Activated CD4-positive, alpha-beta memory T cell treated with anti-CD3 and anti-CD28 coated beads for 36 hours (primary cell): ENCODE measurements around the gene SLC8A1. TPM values are rescaled to one million over a fixed set of nuclear protein-coding genes. Genes with fewer than 3 reads are reported as not detected.

Source experiments
- CTCF ChIA-PET: fragments of 350-600 bp; sonication (Branson Sonifier 250); formaldehyde crosslinking; loops from one replicate; lab custom pipeline; 2021; ENCODE audit warnings: antibody characterized with exemption, inconsistent platforms; lab: Charles Lee
- POLR2A ChIA-PET: fragments of 350-600 bp; sonication (Branson Sonifier 250); formaldehyde crosslinking; loops from one replicate; lab custom pipeline; 2021; ENCODE audit warnings: antibody characterized with exemption; lab: Charles Lee
- DNase-seq: peaks from one replicate; pipeline ENCODE4 v3.0.0-alpha.2; 2020
- H3K27ac Mint-ChIP-seq: one replicate; pipeline ENCODE4 v1.8.0; 2021; ENCODE audit warnings: mixed read lengths
- H3K27me3 Mint-ChIP-seq: one replicate; pipeline ENCODE4 v1.8.0; 2021; ENCODE audit warnings: mixed read lengths
- H3K36me3 Mint-ChIP-seq: one replicate; pipeline ENCODE4 v1.8.0; 2021; ENCODE audit warnings: mixed read lengths
- H3K4me1 Mint-ChIP-seq: one replicate; pipeline ENCODE4 v1.8.0; 2021; ENCODE audit warnings: low read depth, mixed read lengths
- H3K4me3 Mint-ChIP-seq: one replicate; pipeline ENCODE4 v1.8.0; 2021; ENCODE audit warnings: mild to moderate bottlenecking, mixed read lengths
- H3K9me3 Mint-ChIP-seq: one replicate; pipeline ENCODE4 v1.8.0; 2021; ENCODE audit warnings: mixed read lengths
- intact Hi-C: fragments of 100-400 bp; cut with micrococcal nuclease; formaldehyde crosslinking; loops from one replicate; pipeline ENCODE4 v1.15.1; 2023
- total RNA-seq, 2 experiments: library from RNA; stranded (reverse); gene quantifications; one replicate each; pipeline ENCODE4 v1.2.3, GENCODE V29; 2021

SLC8A1 gene
- total RNA-seq, 2 experiments from 2014 or later: 0.12 to 0.19 TPM

DNA sequence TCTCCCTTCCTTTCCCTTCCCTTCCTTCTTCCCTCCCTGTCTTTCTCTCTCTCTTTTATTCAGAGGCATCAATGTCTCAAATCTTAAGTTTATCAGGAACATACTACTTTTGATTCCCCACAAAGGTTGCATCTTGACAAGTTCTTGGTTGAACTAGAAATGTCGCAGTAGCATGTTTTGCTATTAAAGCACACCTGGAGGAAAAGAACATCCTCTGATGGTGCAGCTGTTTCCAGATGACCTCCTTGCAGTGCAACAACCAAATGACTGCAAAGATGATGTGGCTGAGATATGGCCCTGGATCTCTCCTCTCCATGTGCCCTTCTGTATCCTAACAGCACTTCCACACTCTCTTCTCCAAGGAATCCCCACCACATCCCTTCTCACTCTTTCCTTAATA is 127.2 kb downstream of the SLC8A1 start:
- Mint-ChIP-seq H3K27me3 (no peaks in the 10 kb centered on the region), H3K27ac (no peak overlapping the region), H3K4me1 (no peaks in the 10 kb centered on the region), H3K9me3 (no peaks in the 10 kb centered on the region), H3K36me3 (no peaks in the 10 kb centered on the region), H3K4me3 (no peak overlapping the region)
- ChIA-PET POLR2A (no interaction called here), CTCF (no interaction called here)
- intact Hi-C loops: no loop called here
- DNase-seq: no peak

DNA sequence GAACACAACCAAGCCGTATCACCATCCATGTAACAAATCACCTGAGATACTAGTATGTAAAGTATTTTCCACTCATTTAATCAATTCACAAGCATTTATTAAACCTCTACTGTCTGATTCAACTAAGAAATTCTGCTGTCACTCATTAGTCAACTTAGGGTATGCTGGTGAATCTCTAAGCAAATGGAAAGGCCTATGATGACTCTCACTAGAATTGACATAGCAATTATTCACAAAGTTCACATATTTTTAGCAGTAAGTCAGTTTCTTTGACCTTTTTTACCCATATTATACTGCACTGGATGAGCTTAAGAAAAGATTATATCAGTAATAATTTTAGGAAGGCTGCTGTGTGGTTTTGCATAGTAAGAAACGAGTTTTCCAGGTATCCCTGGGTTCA is 130.1 kb downstream of the SLC8A1 start:
- H3K27ac Mint-ChIP-seq: no peak overlapping the region
- H3K27me3 Mint-ChIP-seq: no peaks in the 10 kb centered on the region
- POLR2A ChIA-PET: no interaction called here
- H3K4me1 Mint-ChIP-seq: no peaks in the 10 kb centered on the region
- CTCF ChIA-PET: no interaction called here
- H3K9me3 Mint-ChIP-seq: no peaks in the 10 kb centered on the region
- H3K36me3 Mint-ChIP-seq: no peaks in the 10 kb centered on the region
- intact Hi-C loops: no loop called here
- no peak overlapping the region for H3K4me3 Mint-ChIP-seq
- no peak for DNase-seq

DNA sequence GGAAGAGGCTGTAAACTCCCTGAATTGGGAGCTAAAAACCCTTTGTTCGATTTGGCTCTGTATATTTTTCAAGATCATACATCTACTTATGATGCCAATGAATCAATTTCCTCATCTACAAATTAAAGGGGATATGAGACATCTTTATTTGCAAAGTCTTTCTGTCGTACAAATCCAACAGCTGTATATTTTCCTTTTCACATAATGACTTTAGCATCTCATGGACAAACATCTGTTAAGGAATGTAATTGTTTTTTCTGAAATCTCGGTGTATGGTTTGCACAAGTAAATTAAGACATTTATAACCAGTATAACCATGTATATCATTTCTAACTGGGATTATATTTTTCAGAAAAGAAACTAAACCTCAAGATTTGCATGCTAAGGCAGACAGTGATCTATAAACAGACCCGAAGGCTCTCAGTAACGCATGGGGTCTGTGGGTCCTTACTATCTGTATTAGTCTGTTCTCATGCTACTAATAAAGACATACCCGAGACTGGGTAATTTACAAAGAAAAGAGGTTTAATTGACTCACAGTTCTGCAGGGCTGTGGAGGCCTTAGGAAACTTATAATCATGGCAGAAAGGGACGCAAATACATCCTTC is 130.8 kb downstream of the SLC8A1 start:
- no peak overlapping the region for H3K27ac Mint-ChIP-seq
- ChIA-PET CTCF (no interaction called here), POLR2A (no interaction called here)
- no peak for DNase-seq
- no peaks in the 10 kb centered on the region for H3K9me3 Mint-ChIP-seq
- intact Hi-C loops: no loop called here
- no peak overlapping the region for H3K4me3 Mint-ChIP-seq
- H3K27me3 Mint-ChIP-seq: no peaks in the 10 kb centered on the region
- H3K4me1 Mint-ChIP-seq: no peaks in the 10 kb centered on the region
- no peaks in the 10 kb centered on the region for H3K36me3 Mint-ChIP-seq

DNA sequence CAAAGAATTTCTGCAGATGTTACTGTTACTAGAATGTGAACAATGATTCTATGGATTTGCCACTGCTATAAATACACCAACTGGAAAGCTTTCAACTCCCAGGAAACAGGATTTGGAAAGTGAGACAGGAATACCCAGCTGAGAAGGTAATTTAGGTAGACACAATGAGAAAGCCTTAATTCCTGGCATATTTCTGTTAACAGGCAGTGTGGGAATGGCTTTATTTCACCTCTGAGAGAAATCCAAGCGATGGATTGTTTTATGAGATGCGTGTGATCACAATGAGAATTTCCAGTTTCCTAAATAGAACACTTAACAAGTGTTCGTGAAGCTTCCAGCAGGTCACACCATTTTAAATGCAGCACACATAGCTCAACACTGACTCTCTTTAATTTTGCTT is 133.0 kb downstream of the SLC8A1 start:
- H3K4me1 Mint-ChIP-seq: no peaks in the 10 kb centered on the region
- no peak overlapping the region for H3K4me3 Mint-ChIP-seq
- no peaks in the 10 kb centered on the region for H3K27me3 Mint-ChIP-seq
- H3K27ac Mint-ChIP-seq: no peak overlapping the region
- H3K36me3 Mint-ChIP-seq: no peaks in the 10 kb centered on the region
- ChIA-PET POLR2A (no interaction called here), CTCF (no interaction called here)
- no peak for DNase-seq
- peaks cover 3% of the 10 kb centered on the region for H3K9me3 Mint-ChIP-seq
- intact Hi-C loops: no loop called here

DNA sequence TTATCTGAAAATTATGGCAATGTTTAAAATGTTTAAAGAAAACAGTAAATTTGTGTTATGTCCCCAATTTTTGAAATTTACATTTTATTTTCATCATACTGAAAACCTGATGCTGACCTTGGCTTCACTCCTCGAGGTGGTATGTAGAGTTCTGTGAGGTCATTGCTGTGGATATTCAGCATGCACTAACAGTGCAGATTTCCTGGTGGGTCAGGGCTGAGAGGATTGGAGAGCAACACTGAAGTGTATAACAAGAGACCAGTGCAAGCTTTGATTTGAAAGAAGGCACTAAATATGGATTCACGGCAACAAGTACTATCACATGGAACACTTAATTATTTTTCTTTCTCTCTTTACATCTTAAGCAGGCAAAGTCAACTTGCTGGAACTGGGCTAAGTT is 134.1 kb downstream of the SLC8A1 start:
- DNase-seq: no peak
- no peak overlapping the region for H3K27ac Mint-ChIP-seq
- H3K36me3 Mint-ChIP-seq: no peaks in the 10 kb centered on the region
- CTCF ChIA-PET: no interaction called here
- no peak overlapping the region for H3K4me3 Mint-ChIP-seq
- H3K27me3 Mint-ChIP-seq: no peaks in the 10 kb centered on the region
- intact Hi-C loops: no loop called here
- H3K4me1 Mint-ChIP-seq: no peaks in the 10 kb centered on the region
- POLR2A ChIA-PET: no interaction called here
- peaks cover 3% of the 10 kb centered on the region for H3K9me3 Mint-ChIP-seq

DNA sequence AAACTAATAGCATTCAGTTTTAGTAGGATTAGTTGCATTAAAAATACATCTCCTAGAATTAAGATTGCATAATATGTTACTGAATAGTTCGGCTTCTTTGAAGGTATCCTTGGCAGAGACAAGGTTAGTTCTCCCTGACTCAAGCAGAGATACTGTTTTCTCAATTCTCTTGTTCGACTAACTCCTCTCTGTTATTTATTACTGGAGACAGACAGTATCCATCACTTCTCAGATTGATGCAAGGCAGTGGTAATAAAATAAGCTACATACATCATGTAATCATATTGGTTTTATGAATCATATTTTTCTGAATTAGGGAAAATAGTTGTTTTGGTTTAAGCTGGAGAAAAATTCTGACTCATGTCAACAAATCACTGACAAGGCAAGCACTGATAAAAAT is 134.8 kb downstream of the SLC8A1 start:
- intact Hi-C loops: no loop called here
- Mint-ChIP-seq H3K36me3 (no peaks in the 10 kb centered on the region), H3K27me3 (no peaks in the 10 kb centered on the region), H3K4me3 (no peak overlapping the region), H3K27ac (no peak overlapping the region), H3K9me3 (peaks cover 3% of the 10 kb centered on the region), H3K4me1 (no peaks in the 10 kb centered on the region)
- CTCF ChIA-PET: no interaction called here
- no peak for DNase-seq
- POLR2A ChIA-PET: no interaction called here

DNA sequence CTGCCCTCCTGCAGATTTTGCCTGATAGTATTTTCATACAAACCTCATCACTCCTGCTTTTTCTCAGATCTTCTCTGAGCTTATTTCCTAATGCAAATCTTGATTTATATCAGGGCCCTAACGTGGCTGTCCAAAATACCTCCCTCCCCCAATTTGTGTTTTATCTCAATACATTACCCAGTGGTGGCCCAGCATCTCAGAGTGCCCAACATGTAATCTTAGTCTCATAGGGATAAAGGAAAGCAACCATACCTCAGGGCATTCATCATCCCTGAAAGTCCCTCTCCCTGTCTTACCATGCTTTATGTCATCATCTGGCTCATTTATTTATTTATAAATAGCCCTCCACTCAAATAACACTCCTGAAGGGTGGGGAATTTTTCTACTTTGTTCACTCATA is 135.3 kb downstream of the SLC8A1 start:
- DNase-seq: no peak
- POLR2A ChIA-PET: no interaction called here
- peaks cover 3% of the 10 kb centered on the region for H3K9me3 Mint-ChIP-seq
- no peaks in the 10 kb centered on the region for H3K27me3 Mint-ChIP-seq
- H3K4me1 Mint-ChIP-seq: no peaks in the 10 kb centered on the region
- intact Hi-C loops: no loop called here
- CTCF ChIA-PET: no interaction called here
- H3K4me3 Mint-ChIP-seq: no peak overlapping the region
- no peaks in the 10 kb centered on the region for H3K36me3 Mint-ChIP-seq
- H3K27ac Mint-ChIP-seq: no peak overlapping the region

DNA sequence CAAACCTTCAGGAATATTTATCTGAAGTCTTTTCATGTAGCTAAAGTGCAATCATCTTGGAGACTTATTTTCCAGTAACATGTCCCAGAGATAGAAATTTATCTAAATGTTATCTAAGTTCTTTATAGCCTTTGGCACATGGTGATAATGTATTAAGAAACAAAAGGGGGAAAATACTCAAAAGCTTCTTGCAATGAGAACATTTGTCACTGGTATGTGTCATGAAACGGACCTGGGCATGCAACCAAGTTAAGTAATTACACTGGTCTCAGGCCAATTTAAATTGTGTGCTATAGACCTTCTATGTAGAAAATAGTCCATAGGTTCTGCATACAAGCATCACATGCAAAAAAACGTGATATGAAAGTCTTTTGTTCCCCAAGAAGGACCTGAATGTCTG is 136.2 kb downstream of the SLC8A1 start:
- no peak for DNase-seq
- Mint-ChIP-seq H3K27ac (no peak overlapping the region), H3K9me3 (peaks cover 3% of the 10 kb centered on the region), H3K36me3 (no peaks in the 10 kb centered on the region), H3K4me1 (no peaks in the 10 kb centered on the region), H3K4me3 (no peak overlapping the region), H3K27me3 (no peaks in the 10 kb centered on the region)
- intact Hi-C loops: no loop called here
- CTCF ChIA-PET: no interaction called here
- POLR2A ChIA-PET: no interaction called here

DNA sequence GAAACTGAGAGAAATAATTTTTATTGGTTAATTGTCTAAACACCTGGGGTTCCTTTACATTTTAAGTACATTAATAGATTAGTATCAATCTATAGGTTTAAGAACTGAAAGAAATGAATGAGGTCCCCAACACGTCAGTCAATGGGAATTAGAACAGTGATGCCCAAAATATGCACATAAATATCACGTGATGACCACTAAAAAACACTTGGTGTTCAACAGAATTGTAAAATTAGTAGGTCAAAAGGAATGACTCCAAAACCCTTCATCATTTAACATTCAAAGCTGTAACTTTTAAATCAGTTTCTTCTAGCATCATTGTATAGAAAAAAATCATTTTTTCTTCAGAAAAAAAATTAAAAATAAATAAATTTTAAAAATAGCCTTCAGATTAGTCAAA is 140.9 kb downstream of the SLC8A1 start:
- H3K4me1 Mint-ChIP-seq: no peaks in the 10 kb centered on the region
- peaks cover 3% of the 10 kb centered on the region for H3K9me3 Mint-ChIP-seq
- DNase-seq: no peak
- intact Hi-C loops: no loop called here
- ChIA-PET POLR2A (no interaction called here), CTCF (interaction anchor here (0.6 kb wide), 1 partner anchor 57 kb away, joined by 3 read pairs; no protein-coding TSS in a partner anchor)
- no peaks in the 10 kb centered on the region for H3K36me3 Mint-ChIP-seq
- H3K4me3 Mint-ChIP-seq: no peak overlapping the region
- no peaks in the 10 kb centered on the region for H3K27me3 Mint-ChIP-seq
- no peak overlapping the region for H3K27ac Mint-ChIP-seq

DNA sequence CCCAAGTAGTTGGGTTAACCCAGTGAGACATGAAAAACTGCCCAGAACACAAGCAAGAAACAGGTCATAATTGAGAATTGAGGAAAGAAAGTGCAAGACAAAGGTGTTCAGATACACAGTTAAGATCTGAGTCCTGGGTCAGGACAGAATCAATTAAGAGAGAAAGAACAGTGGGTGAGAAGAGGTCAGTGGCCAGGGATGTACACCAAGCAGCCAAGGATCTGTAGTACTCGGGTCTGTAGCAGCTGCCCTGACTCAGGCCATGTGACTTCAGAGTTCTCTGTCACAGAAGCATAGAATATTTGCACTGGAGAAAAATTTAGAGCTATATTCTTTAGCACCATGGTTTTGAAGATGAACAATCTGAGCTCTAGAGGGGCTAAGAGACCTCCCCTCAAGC is 141.6 kb downstream of the SLC8A1 start:
- ChIA-PET CTCF (no interaction called here), POLR2A (no interaction called here)
- H3K4me1 Mint-ChIP-seq: no peaks in the 10 kb centered on the region
- DNase-seq: no peak
- H3K4me3 Mint-ChIP-seq: no peak overlapping the region
- H3K27ac Mint-ChIP-seq: no peak overlapping the region
- no peaks in the 10 kb centered on the region for H3K36me3 Mint-ChIP-seq
- H3K9me3 Mint-ChIP-seq: peaks cover 3% of the 10 kb centered on the region
- intact Hi-C loops: no loop called here
- H3K27me3 Mint-ChIP-seq: no peaks in the 10 kb centered on the region

DNA sequence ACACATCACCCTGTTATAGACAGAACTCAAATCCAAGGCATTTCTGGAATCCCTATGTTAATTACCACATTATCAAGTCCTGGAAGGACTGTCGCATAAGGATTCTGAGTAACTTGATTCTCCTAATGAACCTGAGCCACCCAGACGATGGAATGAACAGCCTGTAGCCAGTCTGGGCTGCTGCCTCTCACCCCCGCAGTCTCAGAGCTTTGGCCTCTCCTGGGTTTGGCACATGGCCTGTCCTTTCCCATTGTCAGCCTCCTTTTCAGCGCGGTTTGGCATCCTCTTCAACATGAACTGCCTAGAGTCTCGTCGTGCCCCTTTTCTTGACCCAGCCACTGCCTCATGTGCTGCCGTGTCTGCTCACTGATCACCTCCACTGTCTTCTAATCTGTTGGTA is 147.6 kb downstream of the SLC8A1 start:
- intact Hi-C loops: no loop called here
- Mint-ChIP-seq H3K27me3 (no peaks in the 10 kb centered on the region), H3K4me1 (no peaks in the 10 kb centered on the region), H3K36me3 (no peaks in the 10 kb centered on the region), H3K4me3 (no peak overlapping the region), H3K9me3 (no peaks in the 10 kb centered on the region), H3K27ac (no peak overlapping the region)
- CTCF ChIA-PET: no interaction called here
- POLR2A ChIA-PET: no interaction called here
- no peak for DNase-seq

DNA sequence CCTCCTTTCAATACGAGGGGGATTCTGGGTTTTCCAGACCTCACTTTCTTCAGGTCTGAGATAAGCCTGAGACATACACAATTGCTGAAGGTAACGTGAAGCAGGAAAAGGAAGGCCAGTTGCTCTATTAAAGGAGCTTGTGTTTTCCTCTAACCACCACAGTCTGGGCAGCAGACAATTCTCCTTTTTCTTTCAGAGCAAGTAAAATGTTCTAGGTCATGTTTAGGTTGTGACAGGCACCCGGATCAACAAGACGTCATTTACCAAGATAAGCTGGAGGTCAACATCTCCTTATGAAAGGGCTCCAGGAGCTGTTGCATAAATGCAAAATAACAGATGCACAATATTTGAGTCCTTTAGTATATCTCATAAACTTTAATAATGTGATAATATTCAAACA is 148.1 kb downstream of the SLC8A1 start:
- ChIA-PET POLR2A (no interaction called here), CTCF (no interaction called here)
- Mint-ChIP-seq H3K4me3 (no peak overlapping the region), H3K27me3 (no peaks in the 10 kb centered on the region), H3K36me3 (no peaks in the 10 kb centered on the region), H3K27ac (no peak overlapping the region), H3K4me1 (no peaks in the 10 kb centered on the region), H3K9me3 (no peaks in the 10 kb centered on the region)
- DNase-seq: no peak
- intact Hi-C loops: no loop called here

DNA sequence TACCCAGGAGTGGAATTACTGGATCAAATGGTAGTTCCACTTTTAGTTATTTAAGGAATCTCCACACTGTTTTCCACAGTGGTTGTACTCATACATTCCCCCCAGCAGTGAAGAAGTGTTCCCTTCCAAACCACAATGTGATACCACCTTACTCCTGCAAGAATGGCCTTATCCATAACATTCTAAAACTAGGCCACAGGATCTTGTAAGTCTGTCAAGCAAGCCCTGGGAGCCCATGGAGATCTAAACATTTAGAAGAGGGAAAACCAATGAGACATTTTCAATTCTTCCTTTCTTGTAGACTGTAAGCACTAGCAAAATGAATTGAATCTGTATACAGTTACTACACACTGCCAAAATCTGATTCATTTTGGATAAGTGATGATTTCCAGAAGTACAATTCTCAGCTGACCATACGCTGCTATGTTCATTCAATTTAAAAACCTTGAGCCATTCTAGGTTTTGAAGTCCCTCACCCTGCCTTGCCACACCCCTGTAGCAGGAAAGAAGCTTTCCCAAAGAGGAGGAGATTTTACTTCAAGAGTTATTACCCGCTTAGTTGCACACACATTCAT is 149.1 kb downstream of the SLC8A1 start:
- H3K4me3 Mint-ChIP-seq: no peak overlapping the region
- POLR2A ChIA-PET: no interaction called here
- H3K36me3 Mint-ChIP-seq: no peaks in the 10 kb centered on the region
- intact Hi-C loops: no loop called here
- no peaks in the 10 kb centered on the region for H3K4me1 Mint-ChIP-seq
- CTCF ChIA-PET: no interaction called here
- no peaks in the 10 kb centered on the region for H3K9me3 Mint-ChIP-seq
- no peak overlapping the region for H3K27ac Mint-ChIP-seq
- H3K27me3 Mint-ChIP-seq: no peaks in the 10 kb centered on the region
- no peak for DNase-seq
